ENCODE measurements around the gene SUN2.

SUN2 gene

DNA sequence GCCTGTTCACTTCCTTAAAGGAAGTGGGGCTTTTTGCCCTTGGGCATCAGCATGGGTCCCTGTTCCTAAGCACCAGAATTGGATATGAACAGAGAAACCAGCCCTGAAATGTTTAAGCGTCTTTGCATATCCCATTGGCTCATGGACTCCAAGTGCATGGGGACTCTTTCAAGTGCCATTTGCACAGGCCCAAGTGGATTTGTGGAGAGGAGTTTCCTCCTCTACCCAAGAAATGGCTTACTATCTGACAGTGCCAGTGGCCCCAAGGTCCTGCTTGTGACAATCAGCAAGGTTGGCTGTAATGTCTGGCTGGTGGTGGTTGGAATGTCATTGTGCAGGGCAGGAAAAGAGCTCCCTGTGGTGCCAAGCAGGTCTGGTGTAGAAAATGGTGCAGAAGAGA, 70.0 kb downstream of the SUN2 start:
- Histone ChIP-seq H3K4me1 (ENCODE audit: insufficient read depth, low read length) (0 out of 2 replicates have a peak, but pooled peaks cover 3% of the 10 kb centered on the region), H3K9me3 (ENCODE audit: insufficient read depth, low read depth, low read length) (peaks cover 7% of the 10 kb centered on the region; the same call in 1 of the 2 replicates), H3K4me3 (ENCODE audit: low read length) (no peak overlapping the region), H3K27me3 (ENCODE audit: insufficient read depth, low read length) (no peaks in the 10 kb centered on the region), H3K9ac (ENCODE audit: low read depth, low read length) (no peak overlapping the region), H3K36me3 (ENCODE audit: insufficient read depth, low read length) (peaks cover 71% of the 10 kb centered on the region), H3K27ac (ENCODE audit: low read depth, low read length) (no peak overlapping the region)
- WGBS: 89% methylated on average over 1 of the region's 1 CpG

DNA sequence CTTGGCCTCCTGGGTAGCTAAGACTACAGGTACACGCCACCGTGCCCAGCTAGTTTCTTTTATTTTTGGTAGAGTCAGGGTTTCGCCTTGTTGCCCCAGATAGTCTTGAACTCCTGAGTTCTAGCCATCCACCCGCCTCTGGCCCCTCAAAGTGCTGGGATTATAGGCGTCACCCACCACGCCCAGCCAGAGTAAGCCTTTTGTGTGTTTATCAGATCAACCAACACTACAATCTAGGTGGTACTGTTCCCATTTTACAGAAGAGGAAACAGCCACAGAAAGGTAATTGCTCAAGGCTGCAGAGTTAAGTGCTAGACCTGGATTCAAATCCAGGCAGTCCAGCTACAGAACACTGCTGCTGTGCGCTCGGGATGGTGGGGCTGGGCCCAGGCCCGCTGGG, 70.9 kb downstream of the SUN2 start:
- Histone ChIP-seq H3K9ac (ENCODE audit: low read depth, low read length) (no peak overlapping the region), H3K4me1 (ENCODE audit: insufficient read depth, low read length) (0 out of 2 replicates have a peak, but pooled peaks cover 3% of the 10 kb centered on the region), H3K4me3 (ENCODE audit: low read length) (no peak overlapping the region), H3K36me3 (ENCODE audit: insufficient read depth, low read length) (peaks cover 68% of the 10 kb centered on the region), H3K27ac (ENCODE audit: low read depth, low read length) (no peak overlapping the region), H3K9me3 (ENCODE audit: insufficient read depth, low read depth, low read length) (peaks cover 7% of the 10 kb centered on the region; the same call in 1 of the 2 replicates), H3K27me3 (ENCODE audit: insufficient read depth, low read length) (no peaks in the 10 kb centered on the region)
- 93% methylated on average over 9 of the region's 9 CpGs for WGBS

All from HUES64 (cell line).